Fibroblast of upper back skin (primary cell): Measurements from ENCODE around the gene CYTL1.

Source experiments
- DNase-seq: peaks from one replicate; pipeline ENCODE4 v3.0.0-alpha.2; 2013

The CYTL1 gene

DNA sequence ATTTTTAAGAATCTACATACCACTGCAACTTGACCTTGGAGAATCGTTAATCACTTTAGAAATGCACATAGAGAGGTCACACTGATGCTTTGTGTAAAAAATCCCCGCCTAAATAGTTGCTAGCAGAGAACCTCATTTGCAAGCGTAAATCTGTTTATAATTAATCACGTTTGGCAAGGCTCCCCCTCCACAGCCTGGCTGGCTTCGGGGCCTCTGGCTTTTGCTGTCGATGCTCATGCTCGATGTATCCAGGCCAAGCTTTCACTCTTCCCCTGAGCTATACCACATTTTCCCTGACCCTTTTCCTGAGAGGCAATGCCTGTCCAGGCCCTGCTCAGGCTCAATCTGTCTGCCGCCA, 23.4 kb downstream of the CYTL1 start:
- DNase-seq: peak; percentile 32

DNA sequence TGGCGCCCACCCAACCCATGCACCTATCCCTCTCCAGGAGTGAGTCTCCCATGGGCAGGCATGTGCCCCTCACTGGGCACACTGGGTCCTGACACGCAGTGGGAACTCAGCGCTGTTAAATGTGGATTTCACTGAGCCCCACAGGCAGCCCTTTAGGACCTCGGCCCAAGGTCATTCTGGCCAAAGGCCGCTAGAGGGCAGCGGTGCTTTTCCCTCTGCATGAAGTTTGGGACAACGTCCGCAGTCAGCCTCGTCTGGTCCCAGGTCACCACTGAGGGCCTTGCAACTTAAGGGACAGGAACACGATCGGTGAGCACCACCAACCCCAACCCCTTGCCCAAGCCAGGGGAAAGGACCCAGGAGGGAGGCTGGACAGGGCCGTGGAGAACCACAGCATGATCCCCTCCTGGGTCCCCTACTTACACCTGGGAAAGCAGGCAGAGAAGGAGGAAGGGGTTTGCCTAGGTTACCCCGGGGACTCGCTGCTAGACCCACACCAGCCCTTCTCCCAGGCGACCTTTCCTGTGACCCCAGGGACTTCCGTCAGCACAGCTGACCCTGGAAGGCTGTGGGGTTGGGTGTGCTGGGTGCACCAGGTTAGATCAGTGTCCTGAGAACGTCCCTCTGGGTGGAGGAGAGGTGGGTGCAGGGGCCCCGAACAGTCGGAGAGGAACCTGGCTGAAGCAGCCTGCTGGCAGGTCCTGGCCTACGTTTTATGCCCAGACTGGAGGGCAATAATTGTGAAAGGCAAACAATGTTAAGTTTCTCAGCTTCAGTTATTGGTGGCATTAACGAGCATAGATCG, 24.0 kb downstream of the CYTL1 start:
- DNase-seq: peak; percentile 55

DNA sequence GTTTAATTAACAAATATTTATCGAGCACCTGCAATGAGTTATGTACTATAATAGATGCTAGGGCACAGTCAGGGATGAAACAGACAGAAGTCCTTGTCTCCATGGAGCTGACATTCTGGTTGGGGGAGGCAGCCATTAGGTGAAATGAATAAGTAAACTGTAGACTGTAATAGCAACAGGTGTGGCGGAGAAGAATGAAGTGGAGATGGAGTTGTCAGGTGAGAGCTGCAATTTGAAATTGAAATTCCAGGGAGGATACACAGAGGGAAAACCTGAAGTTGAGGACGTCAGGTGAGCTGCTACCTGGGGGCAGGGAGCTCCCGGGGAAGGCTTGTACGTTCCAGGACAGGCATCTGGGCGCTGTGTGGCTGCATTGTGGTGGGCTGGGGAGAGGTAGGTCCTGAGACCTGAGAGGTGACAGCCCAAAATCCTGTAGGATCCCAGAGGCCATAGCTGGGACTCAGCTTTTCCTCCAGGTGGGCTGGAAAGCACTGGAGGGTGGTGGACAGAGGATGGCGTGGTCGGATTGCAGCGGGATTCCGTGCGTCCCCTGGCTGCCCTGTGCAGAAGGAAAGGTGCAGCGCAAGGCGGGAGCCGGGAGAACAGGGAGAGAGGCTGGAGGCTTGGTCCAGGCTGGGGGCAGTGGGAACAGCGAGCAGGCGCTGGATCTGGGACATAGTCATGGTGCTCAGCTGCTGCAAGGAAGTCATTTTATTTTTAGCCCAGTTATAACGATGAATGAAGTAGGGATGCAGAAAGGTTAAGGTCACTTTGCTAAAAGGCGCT, 24.8 kb downstream of the CYTL1 start:
- no peak for DNase-seq

DNA sequence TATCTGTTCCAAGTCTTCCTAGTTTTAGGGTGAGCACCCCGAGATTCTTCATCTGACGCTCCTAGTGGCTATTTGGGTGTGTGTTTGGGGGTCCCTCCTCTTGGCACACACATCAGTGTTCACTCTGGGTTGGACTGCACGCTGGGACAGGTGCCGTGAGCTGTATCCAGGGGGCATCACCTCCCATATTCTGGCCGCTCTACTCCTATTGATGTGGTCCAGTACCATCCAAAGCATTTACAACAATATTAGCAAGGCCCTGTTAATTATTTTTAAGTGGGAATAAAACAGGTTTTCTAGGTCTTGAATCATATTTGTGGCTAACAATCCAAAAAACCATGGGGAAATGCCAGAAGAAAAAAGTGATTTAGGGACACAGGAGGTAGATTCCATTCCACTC, 26.4 kb downstream of the CYTL1 start:
- no peak for DNase-seq

DNA sequence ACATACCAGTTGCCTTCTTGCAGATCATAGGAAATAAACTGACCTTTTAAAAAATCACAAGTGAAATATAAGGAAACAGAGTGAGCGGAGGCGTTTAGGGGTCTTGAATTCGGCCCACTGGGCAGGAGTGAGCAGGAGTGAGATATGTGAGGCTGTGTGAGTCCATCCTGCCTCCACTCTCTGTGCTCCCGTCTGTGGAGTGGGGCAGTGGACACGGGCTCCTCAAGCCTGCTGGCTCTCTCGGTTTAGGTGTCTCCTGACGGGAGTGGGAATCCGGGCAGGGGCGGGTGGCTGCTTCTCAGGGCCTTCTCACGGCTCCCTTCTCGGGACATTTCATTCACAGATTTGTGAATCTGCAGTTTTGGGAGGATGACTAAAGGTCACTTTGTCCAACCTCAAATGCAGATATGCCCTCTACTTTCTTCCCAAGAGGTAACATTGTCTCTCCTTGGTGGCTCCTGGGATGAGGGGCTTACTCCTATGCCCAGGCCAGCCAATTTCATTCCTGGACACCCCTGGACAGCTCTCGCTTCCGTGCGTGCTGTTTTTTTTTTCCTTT, 27.6 kb downstream of the CYTL1 start:
- DNase-seq: no peak

DNA sequence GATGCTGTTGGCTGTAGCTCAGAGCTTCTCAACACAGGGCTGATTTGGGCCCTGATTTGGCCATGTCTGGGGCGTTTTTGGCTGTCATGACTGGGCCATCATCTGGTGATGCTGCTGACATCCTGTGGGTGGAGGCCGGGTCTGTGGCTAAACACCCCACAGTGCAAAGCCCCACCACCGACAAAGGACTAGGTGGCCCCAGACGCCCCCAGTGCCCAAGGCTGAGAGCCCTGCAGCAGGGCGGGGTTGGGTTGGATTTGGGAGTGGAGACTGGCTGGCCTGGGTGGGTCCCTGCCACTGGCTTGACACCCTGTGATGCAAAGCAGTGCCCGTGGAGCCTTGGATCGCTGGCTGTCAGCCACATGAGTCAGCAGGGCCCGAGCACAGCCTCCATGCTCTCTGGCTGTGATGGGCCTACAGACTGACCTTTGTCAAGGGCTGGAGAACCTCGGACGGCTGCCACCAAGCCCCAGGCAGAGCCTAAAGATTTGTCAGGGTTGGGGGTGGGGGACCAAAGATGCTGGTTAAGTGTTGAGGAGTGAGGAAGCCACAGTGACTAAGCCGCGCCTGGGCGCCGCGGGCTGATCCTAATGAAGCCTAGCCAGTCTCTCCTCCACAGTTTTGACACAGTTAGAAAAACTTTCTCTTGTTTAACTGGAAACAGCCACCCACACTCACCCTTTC, 28.3 kb downstream of the CYTL1 start:
- peak; percentile 47 for DNase-seq

DNA sequence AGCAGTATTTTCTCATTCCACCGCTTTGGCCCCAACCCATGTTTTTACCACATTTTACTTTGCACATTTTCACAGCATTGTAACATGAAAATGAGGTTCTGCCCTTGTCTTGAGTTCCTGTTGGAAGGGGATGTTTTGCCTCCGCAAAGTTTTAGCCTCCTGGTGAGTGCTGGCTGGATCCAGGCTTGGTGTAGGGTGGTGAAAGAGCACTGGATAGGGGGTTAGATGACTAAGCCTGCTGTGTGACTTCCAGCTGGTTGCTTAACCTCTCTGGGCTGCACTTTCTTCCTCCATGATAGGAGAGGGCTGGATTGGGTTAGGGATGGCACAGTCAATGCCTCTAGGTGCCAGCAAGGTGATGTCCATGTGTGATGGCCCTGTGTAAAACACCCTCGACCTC, 28.9 kb downstream of the CYTL1 start:
- no peak for DNase-seq

DNA sequence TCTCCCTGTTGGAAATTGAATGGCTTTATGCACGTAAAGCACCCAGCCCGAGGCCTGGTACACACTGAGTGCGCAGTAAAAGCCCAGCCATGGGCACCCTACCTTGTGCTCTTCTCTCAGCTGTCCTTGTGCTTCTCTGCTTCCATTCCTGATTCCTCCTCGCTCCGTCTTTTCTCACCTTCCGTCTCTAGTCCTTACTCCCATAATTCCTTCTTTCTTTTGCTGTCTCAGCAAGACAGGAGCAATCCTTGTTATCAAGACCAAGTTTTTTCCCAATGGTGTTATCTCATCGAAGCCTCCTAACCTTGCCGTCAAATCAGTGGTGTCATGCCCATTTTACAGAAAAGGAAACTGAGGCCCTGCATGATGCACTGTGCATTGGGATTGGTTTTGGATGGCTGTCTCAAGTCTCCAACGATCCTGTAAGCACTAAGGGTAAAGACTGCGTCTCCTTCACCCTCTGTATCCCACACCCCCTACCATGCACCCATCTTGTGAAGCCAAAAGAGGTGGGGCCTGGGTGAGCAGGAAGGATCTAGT, 30.1 kb downstream of the CYTL1 start:
- no peak for DNase-seq

DNA sequence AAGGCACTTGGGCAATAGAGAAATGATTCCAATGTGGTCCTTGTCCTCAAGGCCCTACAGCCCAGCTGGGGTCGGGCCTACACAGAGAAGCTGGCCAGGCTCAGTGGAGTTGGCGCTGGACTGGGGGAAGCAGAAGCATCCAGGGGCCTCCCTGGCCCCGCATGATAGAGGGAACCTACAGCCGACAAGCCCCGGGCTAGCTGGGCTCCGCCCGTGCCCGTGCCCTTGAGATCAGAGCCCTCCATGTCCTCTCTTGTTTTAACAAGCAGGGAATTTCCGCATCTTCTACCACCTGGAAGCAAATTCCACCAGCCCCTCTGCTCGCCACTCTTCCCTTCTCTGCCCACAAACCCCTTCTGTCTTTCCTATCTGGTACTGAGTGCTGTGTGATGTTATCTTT, 31.6 kb downstream of the CYTL1 start:
- no peak for DNase-seq

DNA sequence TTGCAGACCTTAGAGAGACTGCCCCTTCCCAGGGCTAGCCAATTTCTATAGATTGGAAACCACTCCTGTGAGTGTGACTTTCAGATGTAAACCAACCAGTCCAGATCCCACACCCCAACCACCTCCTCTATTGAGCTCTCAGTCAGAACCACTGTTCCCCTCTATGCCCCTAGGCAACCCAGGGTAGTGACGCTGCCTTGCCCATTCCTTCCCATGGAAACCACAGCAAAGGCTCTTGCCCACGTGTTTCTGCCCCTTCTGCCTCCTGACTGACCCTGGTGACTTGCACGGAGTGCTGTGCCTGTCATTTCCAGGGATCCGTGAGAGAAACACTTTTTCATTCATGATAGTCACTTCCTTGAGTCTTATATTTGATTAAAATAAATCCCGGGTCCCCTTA, 32.4 kb downstream of the CYTL1 start:
- DNase-seq: no peak

DNA sequence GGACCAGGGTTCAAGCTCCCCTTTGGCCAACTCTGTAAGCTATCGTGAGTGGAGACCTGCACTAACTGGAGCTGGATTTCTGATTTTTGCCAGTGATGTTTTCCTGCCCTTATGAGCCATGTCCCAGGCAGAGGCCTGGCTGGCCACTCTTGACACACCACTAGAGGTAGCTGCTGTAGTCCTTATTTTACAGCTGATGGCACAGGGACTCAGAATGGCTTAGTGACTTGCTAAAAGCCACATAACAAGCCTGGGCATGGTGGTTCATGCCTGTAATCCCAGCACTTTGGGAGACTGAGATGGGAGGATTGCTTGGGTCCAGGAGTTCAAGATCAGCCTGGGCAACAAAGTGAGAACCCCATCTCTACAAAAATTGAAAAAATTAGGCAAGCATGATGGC, 33.4 kb downstream of the CYTL1 start:
- DNase-seq: no peak

DNA sequence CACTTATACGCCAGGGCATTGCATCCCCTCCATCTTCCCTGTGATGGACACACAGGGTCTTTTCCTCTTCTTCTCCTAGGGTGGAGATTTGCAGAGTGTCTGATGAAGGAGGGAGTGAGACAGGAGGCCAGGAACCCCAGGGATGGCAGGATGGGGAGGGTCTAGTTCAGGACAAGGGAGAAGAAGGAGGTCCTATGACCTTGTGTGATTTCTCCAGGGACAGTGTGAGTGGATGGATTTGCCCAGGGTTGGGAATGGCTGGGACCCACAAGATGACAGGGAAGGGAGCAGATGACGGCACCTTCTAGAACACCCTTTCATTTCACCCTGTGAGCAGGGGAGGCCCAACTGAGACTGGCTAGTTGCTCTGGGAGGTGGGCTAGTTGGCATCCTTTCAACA, 34.2 kb downstream of the CYTL1 start:
- DNase-seq: no peak

DNA sequence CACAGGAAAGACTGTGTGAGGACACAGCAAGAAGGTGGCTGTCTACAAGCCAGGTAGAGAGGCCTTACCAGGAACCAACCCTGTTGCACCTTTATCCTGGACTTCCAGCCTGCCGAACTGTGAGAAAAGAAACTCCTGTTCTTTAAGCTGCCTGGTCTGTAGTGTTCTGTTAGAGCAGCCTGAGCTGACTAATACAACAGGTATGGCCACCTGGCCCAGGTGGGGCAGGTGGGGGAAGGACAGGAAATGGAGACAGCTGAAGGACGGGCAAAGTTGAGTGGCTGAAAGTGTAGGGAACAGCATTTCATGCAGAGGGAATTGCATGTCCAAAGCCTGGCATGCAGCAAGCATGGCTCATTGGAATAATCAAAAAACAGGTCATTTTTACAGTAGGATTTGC, 35.1 kb downstream of the CYTL1 start:
- DNase-seq: no peak

DNA sequence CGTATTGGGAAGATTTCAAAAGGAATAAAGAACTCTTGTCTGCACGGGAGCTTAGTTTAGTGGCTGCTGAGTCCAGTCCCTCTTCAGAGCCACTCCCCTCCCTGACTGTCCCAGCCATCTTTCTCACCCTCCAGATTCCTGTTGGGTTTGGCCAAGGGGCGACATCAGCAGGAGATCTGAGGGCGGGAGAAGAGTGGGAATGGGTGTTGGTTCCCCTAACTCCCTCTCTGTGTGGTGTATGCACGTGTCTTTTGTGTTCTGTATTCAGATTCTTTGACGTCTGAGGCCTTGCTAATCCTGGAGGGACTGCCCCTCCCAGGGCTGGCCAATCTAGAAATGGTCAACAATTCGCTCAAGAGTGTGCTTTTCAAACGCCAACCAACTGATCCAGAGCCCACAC, 37.4 kb downstream of the CYTL1 start:
- DNase-seq: no peak

DNA sequence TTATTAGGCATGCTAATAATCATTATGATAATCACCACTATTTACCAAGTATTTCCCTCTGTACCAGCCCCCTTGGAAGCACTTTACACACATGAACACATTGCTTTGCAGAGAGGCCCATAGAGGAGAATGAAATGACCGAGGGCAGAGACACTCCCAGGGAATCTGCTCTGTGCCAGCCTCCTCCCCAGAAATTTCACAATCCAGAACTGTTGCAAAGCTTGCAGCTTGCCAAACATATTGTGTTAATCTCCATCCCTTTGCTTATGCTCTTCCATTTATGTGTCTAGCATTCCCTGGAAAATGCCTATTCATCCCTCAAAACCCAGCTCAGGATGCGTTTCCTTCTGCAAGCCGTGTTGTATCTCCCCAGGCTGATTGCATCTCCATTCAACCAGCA, 37.8 kb downstream of the CYTL1 start:
- no peak for DNase-seq

DNA sequence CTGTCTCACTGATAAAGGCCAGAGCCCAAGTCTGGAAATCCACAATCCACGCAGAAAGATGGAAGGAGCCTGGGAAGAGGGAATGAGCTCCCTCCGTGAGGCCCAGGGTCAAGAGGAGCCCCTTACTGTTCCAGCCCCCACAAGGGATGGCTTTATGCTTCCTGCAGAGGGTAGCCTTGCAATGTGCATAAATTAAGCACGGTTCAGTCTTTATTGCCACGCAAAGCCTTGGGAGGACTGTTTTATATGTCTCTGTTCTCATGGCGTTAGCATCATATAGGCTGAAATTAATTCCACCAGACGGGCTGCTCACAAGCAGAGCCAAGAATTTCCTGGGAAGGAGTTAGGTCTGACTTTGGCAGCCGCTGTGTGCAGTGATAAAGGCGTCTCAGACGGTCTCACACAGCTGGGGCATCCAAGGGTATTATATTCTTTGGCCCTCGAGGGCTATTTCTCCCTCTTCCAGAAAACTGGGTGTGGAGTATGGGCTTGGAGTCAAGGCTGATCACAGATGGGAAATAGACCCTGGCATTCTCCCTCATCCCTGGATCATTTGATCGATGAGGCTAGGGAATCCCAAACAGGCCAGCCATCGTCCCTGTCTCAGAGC, 38.5 kb downstream of the CYTL1 start:
- no peak for DNase-seq

DNA sequence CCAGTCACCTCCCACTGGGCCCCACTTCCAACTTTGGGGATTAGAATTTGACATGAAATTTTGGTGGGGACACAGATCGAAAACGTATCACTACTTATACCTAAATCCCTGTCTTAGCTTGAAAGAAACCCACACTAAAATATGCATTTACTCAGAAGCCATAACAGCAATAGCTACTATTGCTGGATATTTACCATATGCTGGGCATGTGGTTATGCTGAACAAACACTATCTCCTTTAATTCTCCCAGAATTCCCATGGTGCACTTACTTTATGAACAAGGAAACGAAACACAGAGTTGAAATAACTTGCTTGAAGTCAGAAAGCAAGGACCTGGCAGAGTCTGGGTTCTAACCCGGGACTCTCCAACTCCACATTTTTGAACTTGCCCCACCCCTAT, 39.3 kb downstream of the CYTL1 start:
- no peak for DNase-seq

DNA sequence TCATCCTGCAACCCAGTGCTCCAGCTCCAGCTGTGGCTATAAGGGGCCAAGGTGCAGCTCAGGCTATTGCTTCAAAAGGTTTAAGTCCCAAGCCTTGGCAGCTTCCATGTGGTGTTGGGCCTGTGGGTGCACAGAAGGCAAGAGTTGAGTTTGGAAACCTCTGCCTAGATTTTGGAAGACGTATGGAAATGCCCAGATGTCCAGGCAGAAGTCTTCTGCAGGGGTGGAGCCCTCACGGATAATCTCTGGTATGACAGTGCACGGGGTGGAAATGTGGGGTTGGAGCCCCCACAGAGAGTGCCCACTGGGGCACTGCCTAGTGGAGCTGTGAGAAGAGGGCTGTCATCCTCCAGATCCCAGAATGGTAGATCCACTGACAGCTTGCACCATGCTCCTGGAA, 44.5 kb downstream of the CYTL1 start:
- no peak for DNase-seq

DNA sequence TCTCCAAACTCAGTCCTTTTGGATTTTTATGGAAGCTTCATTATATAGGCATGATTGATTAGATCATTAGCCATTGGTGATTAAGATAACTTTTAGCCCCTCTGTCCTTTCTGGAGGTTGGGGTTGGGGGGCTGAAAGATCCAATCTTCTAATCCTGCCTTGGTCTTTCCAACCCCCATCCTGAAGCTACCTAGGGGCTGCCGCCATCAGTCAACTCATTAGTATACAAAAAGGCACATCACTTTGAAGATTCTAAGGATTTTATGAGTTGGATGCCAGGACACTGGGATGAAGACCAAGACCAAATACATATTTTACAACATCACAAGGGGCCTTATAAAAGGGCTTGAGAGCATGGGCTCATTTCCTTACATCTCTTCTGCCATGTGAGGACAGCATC, 47.5 kb downstream of the CYTL1 start:
- no peak for DNase-seq

DNA sequence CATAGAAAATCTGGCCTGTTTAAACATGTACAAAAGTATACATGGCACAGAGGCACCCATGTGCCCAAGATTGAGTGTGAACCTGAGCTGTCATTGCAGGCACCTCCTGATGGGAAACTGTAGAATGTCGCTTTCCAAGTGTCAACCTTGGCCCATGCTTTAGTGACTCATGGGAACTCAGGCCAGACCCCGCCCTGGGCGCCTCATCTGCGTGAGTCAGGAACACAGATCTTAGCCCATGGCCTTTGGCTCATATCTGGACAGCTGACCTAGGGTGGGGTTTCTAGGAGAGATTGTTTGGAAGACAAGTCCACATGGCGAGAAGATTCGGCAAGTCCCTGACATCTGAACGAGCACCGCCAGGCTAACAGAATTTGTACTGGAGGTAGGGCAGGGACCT, 50.0 kb downstream of the CYTL1 start:
- no peak for DNase-seq

DNA sequence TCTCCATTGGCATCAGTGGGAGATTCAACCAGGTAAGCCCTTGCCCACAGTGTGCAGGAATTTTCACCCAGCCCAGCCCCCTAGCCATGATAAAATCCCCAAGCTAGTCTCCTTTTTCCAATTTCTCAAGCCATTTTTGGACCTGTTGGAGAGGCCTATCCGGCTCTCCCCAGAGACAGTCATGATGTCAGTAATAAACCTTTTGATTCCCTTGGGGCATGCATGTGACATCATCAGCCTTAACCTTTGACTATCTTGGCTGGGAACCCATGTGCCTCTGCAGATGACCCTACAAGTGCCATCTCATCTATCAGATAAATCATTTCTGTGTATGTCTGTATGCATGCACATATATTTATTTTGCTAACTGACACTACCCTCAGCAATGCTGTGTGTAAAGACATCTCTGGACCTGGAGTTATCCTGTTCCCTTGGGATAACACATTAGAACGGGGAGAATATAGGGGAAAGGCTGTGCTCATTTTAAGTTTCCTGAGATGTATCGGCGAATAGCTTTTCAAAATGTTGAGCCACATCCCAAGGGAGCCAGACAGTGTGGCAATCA, 51.0 kb downstream of the CYTL1 start:
- no peak for DNase-seq
